GM18520 (cell line): ENCODE data around the gene HK1.
"Not testable (repeated sequence)": the region's sequence is repeated elsewhere in the genome, so short reads cannot be mapped to it uniquely, and the experiment has no call there.

Experiments
- ATAC-seq: cut with Tn5 transposase; IDR thresholded peaks from one replicate; pipeline ENCODE4 v1.9.1; 2021; ENCODE audit not compliant: unreplicated experiment

HK1 gene

DNA sequence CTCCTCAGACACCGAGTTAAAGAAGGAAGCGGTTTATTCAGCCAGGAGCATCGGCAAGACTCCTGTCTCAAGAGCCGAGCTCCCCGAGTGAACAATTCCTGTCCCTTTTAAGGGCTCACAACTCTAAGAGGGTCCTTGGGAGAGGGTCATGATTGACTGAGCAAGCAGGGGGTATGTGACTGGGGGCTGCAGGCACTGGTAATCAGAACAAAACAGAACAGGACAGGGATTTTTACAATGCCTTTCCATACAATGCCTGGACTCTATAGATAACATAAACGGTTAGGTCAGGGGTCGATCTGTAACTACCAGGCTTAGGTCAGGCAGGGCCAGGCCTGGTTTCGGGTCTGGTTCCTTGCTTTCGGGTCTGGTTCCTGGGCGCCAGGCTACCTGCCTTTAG, 30.0 kb downstream of the HK1 start:
- ATAC-seq: not testable (repeated sequence)

GRCh38 chr10:69311309-69311708, 33.0 kb downstream of the HK1 start:
- ATAC-seq: no peak

DNA sequence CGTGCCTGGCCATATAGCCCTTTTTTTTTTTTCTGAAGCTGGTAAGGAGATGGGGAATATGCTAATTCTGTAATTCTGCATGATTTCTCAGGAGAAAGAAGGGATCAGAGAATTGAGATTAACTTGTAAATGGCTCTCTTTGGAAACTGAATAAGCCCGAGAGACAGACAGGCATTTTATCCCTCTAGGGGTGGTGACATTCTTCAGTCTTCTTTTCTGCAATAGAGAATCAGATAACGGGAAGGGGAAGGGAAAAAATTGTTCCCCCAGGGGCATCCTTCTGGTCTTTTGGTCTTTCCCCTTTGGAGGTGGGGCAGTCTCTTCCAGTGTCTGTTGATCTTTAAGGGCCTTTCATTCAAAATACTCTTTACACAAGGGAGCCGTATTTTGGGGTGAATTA, 34.2 kb downstream of the HK1 start:
- ATAC-seq: no peak

DNA sequence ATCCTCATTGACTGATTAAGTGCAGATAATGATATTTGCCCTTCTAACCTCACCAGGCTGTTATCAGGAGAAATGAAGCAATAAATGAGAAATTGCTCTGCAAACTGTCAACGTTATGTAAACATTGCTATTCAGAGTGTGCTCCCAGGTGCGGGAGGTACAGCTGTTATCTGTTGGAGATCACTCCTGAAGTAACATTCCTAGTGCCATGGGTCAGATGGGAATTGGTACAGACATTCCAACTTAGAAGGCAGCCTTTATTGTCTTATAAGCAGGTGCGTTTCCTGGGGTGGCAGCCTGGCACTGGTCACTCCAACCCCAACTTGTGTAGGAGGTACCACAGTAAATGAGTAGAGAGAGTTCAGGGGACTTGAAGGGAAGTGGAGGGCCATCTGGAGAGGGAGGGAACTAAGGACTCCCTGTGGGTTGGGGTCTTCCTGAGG, 36.8 kb downstream of the HK1 start:
- ATAC-seq: no peak

GRCh38 chr10:69315610-69316312, 37.5 kb downstream of the HK1 start:
- ATAC-seq: no peak

DNA sequence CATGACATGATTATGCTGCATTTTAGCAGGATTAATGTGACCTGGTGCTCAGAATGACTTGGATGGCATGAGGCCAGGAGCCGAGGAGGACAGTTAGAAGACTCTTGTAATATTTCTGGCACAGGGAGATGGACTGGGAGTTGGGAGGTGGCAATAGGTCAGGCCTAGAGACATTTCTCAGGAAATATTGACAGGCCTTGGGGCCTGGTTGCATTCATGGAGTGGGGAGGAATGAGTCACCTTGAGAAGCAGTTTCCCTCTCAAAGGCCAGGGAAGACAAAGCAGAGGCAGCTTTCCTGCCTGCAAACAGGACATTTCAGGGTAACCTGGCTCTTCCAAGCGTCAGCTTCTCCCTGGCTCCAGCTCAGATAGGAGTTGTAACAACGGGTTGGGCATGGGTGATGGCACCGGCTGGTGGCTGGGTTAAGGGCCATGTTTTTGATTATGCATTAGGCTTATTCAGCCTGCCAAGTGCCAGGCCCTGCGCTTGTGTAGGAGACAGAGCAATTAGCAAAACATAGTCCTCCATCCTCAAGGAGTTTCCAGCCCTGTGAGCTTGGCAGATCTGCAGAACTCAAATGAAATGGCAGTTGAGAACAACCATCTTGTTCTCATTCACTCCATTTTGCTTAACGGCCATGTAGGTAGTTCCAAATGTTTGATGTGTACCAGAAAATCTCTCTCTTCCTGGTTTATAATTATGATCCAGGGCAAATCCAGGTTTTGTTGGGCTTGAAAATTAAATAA, 38.2 kb downstream of the HK1 start:
- no peak for ATAC-seq

- no peak for ATAC-seq
Measured at GRCh38 chr10:69317175-69317604, 38.9 kb downstream of the HK1 start.

DNA sequence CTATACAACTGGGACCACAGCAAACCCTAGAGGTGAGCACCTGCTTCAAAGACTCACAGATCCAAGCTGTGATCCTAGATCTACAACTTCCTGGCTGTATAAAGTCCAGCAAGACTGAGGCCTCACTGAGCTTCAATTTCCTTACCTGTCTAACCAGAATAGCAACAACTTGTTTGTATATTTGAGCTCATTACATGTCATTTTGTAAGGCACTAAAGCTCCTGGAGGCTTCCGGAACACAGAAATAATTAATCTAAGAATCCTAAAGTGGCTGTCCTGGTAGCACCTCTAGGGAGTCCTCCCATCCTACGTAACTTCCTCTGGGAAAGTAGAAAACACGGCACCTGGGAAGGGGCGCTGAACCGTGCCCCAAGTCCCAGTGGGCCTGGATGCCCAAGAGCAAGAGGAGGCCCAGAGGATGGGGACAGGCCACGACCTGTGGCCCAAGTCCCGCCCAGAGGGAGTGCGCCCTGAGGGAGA, 39.4 kb downstream of the HK1 start:
- no peak for ATAC-seq

GRCh38 chr10:69318106-69318866, 40.0 kb downstream of the HK1 start:
- ATAC-seq: peak; percentile 69

DNA sequence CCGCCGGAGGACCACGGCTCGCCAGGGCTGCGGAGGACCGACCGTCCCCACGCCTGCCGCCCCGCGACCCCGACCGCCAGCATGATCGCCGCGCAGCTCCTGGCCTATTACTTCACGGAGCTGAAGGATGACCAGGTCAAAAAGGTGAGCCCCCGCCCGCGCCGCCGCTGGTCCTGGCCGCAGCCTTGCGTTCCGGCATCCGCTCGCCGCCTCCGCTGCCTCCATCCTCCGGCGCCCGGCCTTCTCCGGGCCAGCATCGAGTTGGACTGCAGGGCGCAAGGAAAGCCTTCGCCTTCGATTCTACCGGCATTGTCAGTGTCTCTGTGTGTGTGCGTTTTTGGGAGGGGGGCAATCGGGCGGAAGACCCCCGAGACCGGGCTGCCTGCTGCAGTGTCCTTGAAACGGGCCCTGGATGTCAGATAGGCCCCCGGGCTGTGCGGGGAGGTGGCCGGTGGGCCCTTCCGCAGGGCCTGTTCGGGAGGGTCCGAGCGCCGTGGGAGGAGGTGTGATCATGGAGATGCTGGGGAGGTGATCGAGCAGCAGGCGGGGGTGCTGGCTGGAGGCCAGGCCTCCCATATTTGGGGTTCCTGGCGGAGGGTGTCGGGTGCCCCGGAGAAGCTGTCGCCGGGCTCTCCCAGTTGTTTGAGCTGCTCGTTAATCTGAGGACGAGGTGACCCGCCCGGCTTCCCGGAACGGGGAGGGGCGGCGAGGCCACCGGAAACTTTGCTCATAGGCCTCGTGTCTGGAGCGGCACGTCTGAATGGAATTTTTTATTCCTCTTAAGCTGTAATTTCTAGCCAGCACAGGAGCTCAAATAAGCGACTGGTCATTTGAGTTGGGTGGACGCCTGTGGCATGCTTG, 40.8 kb downstream of the HK1 start:
- ATAC-seq: no peak

GRCh38 chr10:69319841-69320316, 41.6 kb downstream of the HK1 start:
- ATAC-seq: no peak

DNA sequence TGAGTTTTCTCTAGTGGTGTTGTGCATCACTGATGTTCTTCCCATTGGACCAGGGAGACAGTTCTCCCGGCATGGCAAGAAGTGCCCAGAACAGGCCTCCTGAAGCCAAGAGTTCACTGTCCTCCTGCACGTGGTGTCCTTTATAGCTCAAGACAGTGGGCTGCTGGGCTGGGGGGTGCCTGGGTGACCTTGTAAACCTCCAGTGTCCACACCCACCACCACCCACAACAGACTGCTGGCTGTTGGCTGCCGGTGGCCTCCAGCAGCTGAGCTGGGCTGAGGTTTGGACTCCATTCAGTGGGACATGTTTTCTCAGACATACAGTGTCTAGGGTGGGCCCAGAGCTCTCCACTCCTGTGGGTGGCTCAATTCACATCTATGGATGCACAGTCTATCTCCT, 42.2 kb downstream of the HK1 start:
- no peak for ATAC-seq

DNA sequence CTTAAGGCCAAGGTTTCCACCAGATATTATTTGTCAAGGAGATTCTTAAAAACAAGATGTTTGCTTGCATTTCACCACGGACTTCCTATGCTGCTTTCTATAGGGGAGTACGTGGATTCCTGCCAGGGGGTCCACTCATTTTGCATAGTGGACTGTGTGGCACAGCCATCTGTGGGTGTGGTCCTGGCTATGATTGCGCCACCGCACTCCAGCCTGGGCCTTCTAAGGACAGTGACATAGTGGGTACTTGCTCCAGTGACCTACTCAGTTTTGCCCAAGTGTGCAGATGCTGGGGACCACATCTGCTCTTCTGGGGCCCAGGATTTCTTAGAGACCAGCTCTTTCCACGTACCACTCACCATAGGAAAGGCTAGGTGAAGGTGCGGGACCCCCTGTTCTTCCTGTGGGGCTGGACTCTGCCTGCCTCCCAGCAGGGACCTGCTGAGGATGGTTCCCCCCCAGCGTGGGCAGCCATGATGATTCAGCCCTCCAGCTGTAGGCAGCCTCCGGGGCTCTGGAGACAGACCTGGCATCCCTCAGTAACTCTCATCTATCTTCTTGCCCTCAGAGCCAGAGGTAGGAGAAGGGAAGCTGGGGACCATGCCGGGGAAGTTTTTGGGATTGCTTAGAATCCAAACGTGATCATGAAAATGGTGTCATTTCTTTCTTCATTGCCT, 42.9 kb downstream of the HK1 start:
- ATAC-seq: no peak

DNA sequence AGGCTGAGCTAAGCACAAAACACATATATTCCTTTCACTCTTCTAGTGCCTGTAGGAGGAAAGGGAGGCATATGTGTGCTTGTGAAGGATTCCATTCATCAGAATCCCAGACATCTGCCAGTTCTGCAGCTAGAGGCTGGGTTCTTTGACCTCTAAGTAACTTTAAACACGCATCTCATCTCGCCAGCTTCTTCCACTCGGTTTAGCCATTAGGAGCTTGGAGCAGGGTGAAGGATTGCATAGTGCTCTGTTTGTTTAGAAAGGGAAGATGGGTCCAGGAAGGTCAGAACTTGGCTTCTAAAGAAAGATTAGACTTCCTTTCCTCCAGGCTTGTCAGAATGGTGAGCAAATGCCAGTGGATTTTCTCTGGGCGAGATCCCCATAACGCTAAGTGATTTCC, 43.6 kb downstream of the HK1 start:
- ATAC-seq: no peak

DNA sequence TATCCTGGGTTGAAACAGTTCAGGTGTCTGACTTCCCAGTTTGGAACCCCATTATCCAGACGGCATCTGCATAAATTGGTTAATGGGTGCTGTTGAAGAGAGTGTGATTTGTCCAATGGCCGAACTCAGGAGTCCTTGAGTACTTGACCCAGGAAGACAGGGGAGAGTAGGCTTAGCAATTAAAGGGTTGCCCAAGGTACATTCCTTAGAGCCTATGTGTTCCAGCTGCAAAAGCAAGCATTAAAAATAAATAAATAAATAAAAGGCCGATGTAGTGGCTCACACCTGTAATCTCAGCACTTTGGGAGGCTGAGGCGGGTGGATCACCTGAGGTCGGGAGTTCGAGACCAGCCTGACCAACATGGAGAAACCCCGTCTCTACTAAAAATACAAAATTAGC, 44.0 kb downstream of the HK1 start:
- ATAC-seq: not testable (repeated sequence)

- ATAC-seq: no peak
Measured at GRCh38 chr10:69323622-69324021, 45.3 kb downstream of the HK1 start.

GRCh38 chr10:69324583-69324982, 46.3 kb downstream of the HK1 start:
- ATAC-seq: no peak

DNA sequence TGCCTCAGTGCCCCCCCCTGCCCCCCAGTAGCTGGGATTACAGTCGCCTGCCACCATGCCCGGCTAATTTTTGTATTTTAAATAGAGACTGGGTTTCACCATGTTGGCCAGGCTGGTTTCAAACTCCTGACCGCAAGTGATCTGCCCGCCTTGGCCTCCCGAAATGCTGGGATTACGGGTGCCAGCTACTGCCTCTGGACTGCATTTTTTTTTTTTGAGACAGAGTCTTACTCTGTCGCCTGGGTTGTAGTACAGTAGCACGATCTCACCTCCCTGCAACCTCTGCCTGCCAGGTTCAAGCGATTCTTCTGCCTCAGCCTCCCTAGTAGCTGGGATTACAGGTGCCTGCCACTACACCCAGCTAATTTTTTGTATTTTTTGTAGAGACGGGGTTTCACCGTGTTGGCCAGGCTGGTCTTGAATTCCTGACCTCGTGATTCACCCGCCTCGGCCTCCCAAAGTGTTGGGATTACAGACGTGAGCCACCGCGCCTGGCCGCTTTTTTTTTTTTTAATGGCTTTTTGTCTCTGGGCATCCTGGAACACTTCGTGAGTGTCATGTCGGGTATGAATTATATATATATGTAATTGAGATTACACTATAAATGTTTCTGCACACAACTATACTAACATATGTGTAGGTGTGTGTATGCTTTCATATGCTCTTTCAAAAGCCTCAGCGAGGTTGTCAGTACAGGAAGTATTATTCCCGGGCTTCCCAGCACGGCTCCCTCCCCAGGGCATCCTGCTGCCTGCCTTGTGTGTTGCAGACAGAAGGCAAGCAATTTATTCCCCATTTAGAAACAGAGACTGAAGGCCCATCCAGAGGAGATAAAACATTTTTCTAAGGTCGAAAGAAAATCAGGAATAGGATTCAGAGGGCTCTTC, 47.6 kb downstream of the HK1 start:
- ATAC-seq: not testable (repeated sequence)

DNA sequence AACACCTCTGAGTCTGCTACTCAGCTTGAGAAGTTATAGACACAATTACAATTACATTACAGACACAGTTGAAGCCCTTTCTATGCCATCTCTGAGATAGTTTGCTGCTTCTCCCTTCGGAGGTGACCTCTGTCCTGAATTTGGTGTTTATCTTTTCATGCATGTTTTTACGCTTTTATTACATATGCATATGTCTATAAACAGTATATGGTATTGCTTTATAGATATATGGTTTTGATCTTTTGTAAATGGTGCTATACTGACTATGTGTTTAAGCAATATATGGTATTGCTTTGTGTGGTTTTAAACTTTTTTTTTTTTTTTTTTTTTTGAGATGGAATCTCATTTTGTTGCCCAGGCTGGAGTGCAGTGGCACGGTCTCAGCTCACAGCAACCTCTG, 48.4 kb downstream of the HK1 start:
- ATAC-seq: no peak
